ENCODE results near the gene TNNI3K.

Gene TNNI3K

DNA sequence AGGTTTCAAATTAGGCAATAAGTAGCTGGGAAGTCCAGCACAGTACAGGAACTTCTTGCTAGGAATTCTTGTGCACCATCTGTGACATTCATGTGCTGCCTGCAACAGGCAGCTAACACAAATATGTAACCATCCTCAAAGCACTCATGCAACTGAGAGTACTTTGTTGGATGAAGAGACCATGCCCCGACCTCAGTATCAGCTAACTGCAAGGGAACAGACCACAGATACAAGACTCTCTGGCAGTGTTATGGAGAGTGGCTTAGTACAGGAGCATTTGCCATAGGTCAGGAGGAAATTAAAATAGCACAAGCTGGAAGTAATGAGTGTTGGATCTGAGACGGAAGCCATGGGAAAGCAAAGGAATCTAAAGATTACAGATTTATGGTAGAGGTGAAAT lies 153.7 kb downstream of the TNNI3K start:
- TF ChIP-seq CTCF (conservative IDR thresholded peaks at IDR 0.05; ENCODE audit: low read length): no peak
- DNase-seq (ENCODE audit: low read depth): no peak
- H3K4me3 ChIP-seq (ENCODE audit: low read length): no peak overlapping the region

GRCh38 chr1:74392186-74392585 lies 157.0 kb downstream of the TNNI3K start:
- H3K4me3 ChIP-seq (ENCODE audit: low read length): no peak overlapping the region
- DNase-seq (ENCODE audit: low read depth): no peak
- no peak for TF ChIP-seq CTCF (conservative IDR thresholded peaks at IDR 0.05; ENCODE audit: low read length)

DNA sequence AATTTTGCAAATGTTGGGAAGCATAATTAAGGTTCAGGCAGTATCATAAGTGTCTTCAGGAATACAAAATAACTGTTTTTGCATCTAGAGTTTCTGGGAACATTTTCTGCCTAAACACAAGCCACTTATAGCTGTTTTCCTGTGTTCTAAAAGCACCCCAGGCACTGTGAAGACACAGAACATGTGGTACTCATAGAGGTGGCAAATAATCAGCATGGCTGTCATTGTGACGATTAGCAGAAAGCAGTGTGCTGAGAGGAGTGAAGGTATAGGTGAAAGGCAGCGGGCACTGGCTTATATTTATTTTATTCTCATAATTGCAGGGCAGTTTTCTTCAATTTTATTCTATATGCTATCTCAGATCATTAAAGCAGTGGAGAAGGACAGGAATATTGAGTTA lies 157.7 kb downstream of the TNNI3K start:
- no peak for TF ChIP-seq CTCF (conservative IDR thresholded peaks at IDR 0.05; ENCODE audit: low read length)
- DNase-seq (ENCODE audit: low read depth): no peak
- H3K4me3 ChIP-seq (ENCODE audit: low read length): no peak overlapping the region

GRCh38 chr1:74395571-74395970 lies 160.4 kb downstream of the TNNI3K start:
- no peak overlapping the region for H3K4me3 ChIP-seq (ENCODE audit: low read length)
- DNase-seq (ENCODE audit: low read depth): peak; percentile 2
- TF ChIP-seq CTCF (conservative IDR thresholded peaks at IDR 0.05; ENCODE audit: low read length): no peak

DNA sequence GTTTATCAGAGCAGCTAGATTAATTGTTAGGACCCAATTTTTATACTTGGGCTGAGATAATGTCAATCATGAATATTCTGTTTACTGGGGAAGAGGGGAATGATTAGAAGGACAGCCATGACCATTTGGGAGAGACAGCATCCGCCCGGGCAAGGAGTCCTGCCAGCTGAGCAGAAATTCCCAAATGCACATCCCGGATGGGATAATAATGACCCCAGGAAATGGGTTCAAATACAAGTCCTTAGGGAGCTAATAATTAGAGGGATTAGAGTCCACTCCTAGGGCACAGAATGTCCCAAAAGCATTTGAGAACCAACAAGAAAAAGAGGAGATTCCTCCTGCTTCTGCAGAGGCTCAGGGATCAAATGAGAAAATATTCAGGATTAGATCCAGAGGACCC lies 161.3 kb downstream of the TNNI3K start:
- no peak for TF ChIP-seq CTCF (conservative IDR thresholded peaks at IDR 0.05; ENCODE audit: low read length)
- DNase-seq (ENCODE audit: low read depth): no peak
- no peak overlapping the region for H3K4me3 ChIP-seq (ENCODE audit: low read length)

DNA sequence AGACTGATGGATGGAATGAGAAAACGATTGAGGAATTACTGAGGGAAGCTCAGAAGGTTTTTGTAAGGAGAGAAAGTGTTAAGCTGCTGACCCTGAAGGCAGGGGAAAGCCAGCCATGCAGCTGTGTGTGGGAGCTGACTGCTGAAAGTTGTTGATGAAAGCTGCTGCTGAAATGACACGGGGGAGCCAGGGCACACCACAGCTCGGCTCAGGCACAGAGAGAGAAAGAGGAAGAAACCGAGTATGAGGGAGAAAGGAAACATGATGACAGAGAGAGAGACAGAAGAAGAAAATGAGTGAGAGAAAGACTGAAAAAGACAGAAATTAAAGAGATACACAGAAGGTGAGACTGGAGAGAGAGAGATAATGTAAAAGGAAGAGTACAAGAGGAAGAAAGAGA lies 161.7 kb downstream of the TNNI3K start:
- no peak overlapping the region for H3K4me3 ChIP-seq (ENCODE audit: low read length)
- no peak for DNase-seq (ENCODE audit: low read depth)
- no peak for TF ChIP-seq CTCF (conservative IDR thresholded peaks at IDR 0.05; ENCODE audit: low read length)

- no peak for DNase-seq (ENCODE audit: low read depth)
- H3K4me3 ChIP-seq (ENCODE audit: low read length): no peak overlapping the region
- no peak for TF ChIP-seq CTCF (conservative IDR thresholded peaks at IDR 0.05; ENCODE audit: low read length)
Measured at GRCh38 chr1:74399249-74399648, 164.1 kb downstream of the TNNI3K start.

All from AG10803 (cell line).